ENCODE measurements around the gene SLC22A2. TPM values are rescaled to one million over a fixed set of nuclear protein-coding genes. Genes with fewer than 3 reads are reported as not detected.

SLC22A2 gene
- total and polyA plus RNA-seq, 2 donors (not counting 3 experiments of a cell fraction or from before 2014, with no cell fraction given) = not detected

- BruUV-seq (replicated peaks) = no TSS peak
- no peak overlapping the region for H2AFZ ChIP-seq (ENCODE audit: low read depth, low read length)
- POLR2A ChIA-PET = no interaction called here
Measured at GRCh38 chr6:160224639-160225237, 33.9 kb downstream of the SLC22A2 start.

More at GRCh38 chr6:160224639-160225237, 33.9 kb downstream of the SLC22A2 start:
- CTCF ChIA-PET = no interaction called here
- no peaks in the 10 kb centered on the region for H3K9me1 ChIP-seq (replicated peaks; ENCODE audit: control insufficient read depth, extremely low read depth, insufficient read depth, low read length)
- dilution Hi-C loops (cut with MboI; ENCODE audit: extremely low pct_ligation_motif_present, low sequenced_read_pairs) (no loop called here), intact Hi-C loops (cut with micrococcal nuclease) (no loop called here)
- no peaks in the 10 kb centered on the region for H3K4me1 ChIP-seq (ENCODE audit: control insufficient read depth, extremely low read depth, insufficient read depth, low read length)
- no peak overlapping the region for H3K9ac ChIP-seq (replicated peaks; ENCODE audit: extremely low read depth, insufficient read depth, low read length)
- TF ChIP-seq MYC (IDR thresholded peaks at IDR 0.05; ENCODE audit: low read depth, low read length) = no peak
- no peak for TF ChIP-seq EZH2 (IDR thresholded peaks at IDR 0.05; ENCODE audit: borderline replicate concordance, low read depth, low read length, severe bottlenecking)
- TF ChIP-seq POLR2A (IDR thresholded peaks at IDR 0.05; ENCODE audit: low read depth, low read length) = no peak
- no peak for TF ChIP-seq CTCF (IDR thresholded peaks at IDR 0.05; ENCODE audit: extremely low read depth in 1 of 2, insufficient read depth in 1 of 2, low read depth in 1 of 2, low read length in 2 of 2)
- no peak for TF ChIP-seq JUN (IDR thresholded peaks at IDR 0.05; ENCODE audit: borderline replicate concordance, insufficient read depth, insufficient read length, low read depth)
- no peak for TF ChIP-seq POLR2AphosphoS5 (IDR thresholded peaks at IDR 0.05; ENCODE audit: insufficient read depth, low read depth, low read length)
- TF ChIP-seq FOS (IDR thresholded peaks at IDR 0.05; ENCODE audit: borderline replicate concordance, insufficient read depth, low read length) = no peak
- no peak for TF ChIP-seq MAX (IDR thresholded peaks at IDR 0.05; ENCODE audit: insufficient read depth, insufficient read length)
- TF ChIP-seq GATA2 (IDR thresholded peaks at IDR 0.05; ENCODE audit: insufficient read depth, insufficient read length, low read depth, low read length) = no peak
- no peak for DNase-seq (ENCODE audit: low read depth, low spot score)
- no peak overlapping the region for H3K4me3 ChIP-seq (replicated peaks in 1 of 3; ENCODE audit: insufficient read depth in 1 of 3, low read depth in 1 of 3, low read length in 3 of 3)
- no peak overlapping the region for H3K27ac ChIP-seq (ENCODE audit: insufficient read depth, low read depth, low read length)
- no peaks in the 10 kb centered on the region for H4K20me1 ChIP-seq (replicated peaks; ENCODE audit: control insufficient read depth, extremely low read depth, insufficient read depth, low read length)
- H3K27me3 ChIP-seq (ENCODE audit: control insufficient read depth in 2 of 2, insufficient read depth in 2 of 2, low read length in 2 of 2) = no peaks in the 10 kb centered on the region
- FAIRE-seq = no peak
- peaks cover 2% of the 10 kb centered on the region for H3K9me3 ChIP-seq (replicated peaks; ENCODE audit: control insufficient read depth, insufficient read depth, low read length)
- no peaks in the 10 kb centered on the region for H3K79me2 ChIP-seq (ENCODE audit: control insufficient read depth, insufficient read depth, low read length)
- H3K4me2 ChIP-seq (ENCODE audit: insufficient read depth, low read length) = no peak overlapping the region
- no peaks in the 10 kb centered on the region for H3K36me3 ChIP-seq (ENCODE audit: control insufficient read depth in 2 of 2, extremely low read depth in 1 of 2, insufficient read depth in 2 of 2, low read length in 2 of 2)

Data from endothelial cell of umbilical vein (primary cell).